Measurements from ENCODE around the gene TECTB. TPM values are rescaled to one million over a fixed set of nuclear protein-coding genes. Genes with fewer than 3 reads are reported as not detected.
A peak's percentile ranks its signal among the peaks of the same experiment; 100 is the strongest.

The TECTB gene
- total RNA-seq, 1 experiment from 2014 or later = 0.07 TPM

DNA sequence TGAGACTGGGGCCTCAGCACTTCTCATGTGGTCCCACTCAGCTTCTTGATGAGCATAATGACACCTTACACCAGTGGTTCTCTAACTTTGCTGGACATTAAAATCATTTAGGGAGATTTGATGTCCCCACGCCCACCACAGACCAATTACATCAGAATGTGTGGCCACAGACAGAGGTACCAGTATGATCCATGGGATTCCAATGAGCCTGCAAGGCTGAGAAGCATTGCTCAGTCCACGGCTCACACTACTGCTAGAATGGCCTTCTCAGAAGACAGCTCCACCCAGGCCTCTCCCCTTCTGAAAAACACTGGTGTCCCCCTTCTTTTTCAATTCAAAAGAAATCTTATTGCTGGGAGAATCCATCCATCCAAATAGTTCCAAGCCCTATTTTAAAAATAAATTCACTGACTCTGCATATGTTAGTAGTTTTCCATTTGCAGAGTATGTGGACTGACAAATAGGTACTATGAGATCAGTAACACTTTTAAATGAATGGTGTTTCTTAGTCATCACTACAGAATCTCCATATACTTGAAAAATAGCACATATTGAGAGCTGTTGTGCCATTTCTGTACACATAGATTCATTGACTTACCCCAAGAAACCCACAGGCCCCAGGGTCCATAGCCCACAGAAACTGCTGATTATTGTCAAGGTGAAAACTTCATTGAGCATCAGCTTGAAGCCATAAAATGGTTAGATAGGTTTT lies 34.5 kb upstream of the TECTB start:
- Histone ChIP-seq H3K4me2 (ENCODE audit: low read length) (no peak overlapping the region), H3K79me2 (ENCODE audit: insufficient read depth, low read length) (no peaks in the 10 kb centered on the region), H3K36me3 (ENCODE audit: control insufficient read depth in 1 of 2, insufficient read depth in 2 of 2, low read length in 2 of 2) (no peaks in the 10 kb centered on the region), H3K27me3 (ENCODE audit: insufficient read depth, low read length) (no peaks in the 10 kb centered on the region), H3K9ac (ENCODE audit: low read length) (no peak overlapping the region), H3K4me3 (replicated peaks in 1 of 2; ENCODE audit: low read depth in 1 of 2, low read length in 2 of 2) (no peak overlapping the region), H3K27ac (ENCODE audit: low read depth, low read length) (no peak overlapping the region), H3K4me1 (ENCODE audit: control insufficient read depth in 1 of 2, insufficient read depth in 2 of 2, low read length in 2 of 2) (peaks cover 0 to 4% of the 10 kb centered on the region in 2 experiments; a peak in 1 of 4 replicates), H2AFZ (ENCODE audit: low read depth, low read length, poor library complexity, severe bottlenecking) (no peak overlapping the region), H3K9me3 (ENCODE audit: control insufficient read depth in 1 of 2, insufficient read depth in 1 of 2, low read depth in 1 of 2, low read length in 2 of 2) (peaks cover 0 to 5% of the 10 kb centered on the region in 2 experiments; a peak in 1 of 4 replicates), H3K9me2 (ENCODE audit: insufficient read depth) (no peaks in the 10 kb centered on the region), H4K20me1 (ENCODE audit: insufficient read depth) (no peaks in the 10 kb centered on the region)
- BruUV-seq (replicated peaks) = no TSS peak
- ChIA-PET RAD21 (ENCODE audit: low non-redundant PET in 1 of 2, low total read pairs in 2 of 2, uncharacterized antibody in 2 of 2, unreplicated experiment in 2 of 2) (no interaction called here), POLR2A (no interaction called here), CTCF (no interaction called here)
- TF ChIP-seq POLR2AphosphoS5 (IDR thresholded peaks at IDR 0.05; ENCODE audit: low read depth, low read length) (no peak), EZH2phosphoT487 (IDR thresholded peaks at IDR 0.05; ENCODE audit: borderline replicate concordance) (no peak), YY1 (IDR thresholded peaks at IDR 0.05; ENCODE audit: extremely low read depth, insufficient replicate concordance, low read depth, low read length) (no peak), ELF1 (IDR thresholded peaks at IDR 0.05; ENCODE audit: borderline replicate concordance, low read depth) (no peak), JUND (IDR thresholded peaks at IDR 0.05) (no peak)
- DNase-seq (ENCODE audit: low read depth, low spot score) (no peak), ATAC-seq (no peak)
- intact Hi-C loops (cut with micrococcal nuclease) = no loop called here

DNA sequence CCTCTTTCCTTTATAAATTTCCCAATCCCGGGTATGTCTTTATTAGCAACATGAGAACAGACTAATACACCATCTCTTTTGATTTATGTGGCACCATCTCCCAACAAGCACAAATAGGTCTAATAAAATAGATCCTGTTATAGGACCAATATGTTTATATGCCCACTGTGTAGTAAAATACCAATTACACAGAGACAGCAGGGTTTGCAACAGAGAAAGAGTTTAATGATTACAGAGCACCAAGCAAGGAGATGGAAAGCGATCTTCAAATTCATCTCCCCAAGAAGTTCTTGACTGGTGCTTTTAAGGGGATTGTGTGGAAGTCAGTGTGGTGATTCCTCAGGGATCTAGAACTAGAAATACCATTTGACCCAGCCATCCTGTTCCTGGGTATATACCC lies 33.5 kb upstream of the TECTB start:
- Histone ChIP-seq H3K4me1 (ENCODE audit: control insufficient read depth in 1 of 2, insufficient read depth in 2 of 2, low read length in 2 of 2) (peaks cover 0 to 4% of the 10 kb centered on the region in 2 experiments; a peak in 1 of 4 replicates), H3K4me2 (ENCODE audit: low read length) (no peak overlapping the region), H3K79me2 (ENCODE audit: insufficient read depth, low read length) (no peaks in the 10 kb centered on the region), H2AFZ (ENCODE audit: low read depth, low read length, poor library complexity, severe bottlenecking) (no peak overlapping the region), H3K9me2 (ENCODE audit: insufficient read depth) (no peaks in the 10 kb centered on the region), H3K9me3 (ENCODE audit: control insufficient read depth in 1 of 2, insufficient read depth in 1 of 2, low read depth in 1 of 2, low read length in 2 of 2) (peaks cover 0 to 5% of the 10 kb centered on the region in 2 experiments; a peak in 1 of 4 replicates), H3K9ac (ENCODE audit: low read length) (no peak overlapping the region), H4K20me1 (ENCODE audit: insufficient read depth) (no peaks in the 10 kb centered on the region), H3K27me3 (ENCODE audit: insufficient read depth, low read length) (no peaks in the 10 kb centered on the region), H3K36me3 (ENCODE audit: control insufficient read depth in 1 of 2, insufficient read depth in 2 of 2, low read length in 2 of 2) (no peaks in the 10 kb centered on the region), H3K27ac (ENCODE audit: low read depth, low read length) (no peak overlapping the region), H3K4me3 (replicated peaks in 1 of 2; ENCODE audit: low read depth in 1 of 2, low read length in 2 of 2) (no peak overlapping the region)
- no peak for ATAC-seq
- intact Hi-C loops (cut with micrococcal nuclease) = no loop called here
- BruUV-seq (replicated peaks) = no TSS peak
- no peak for DNase-seq (ENCODE audit: low read depth, low spot score)
- ChIA-PET POLR2A (no interaction called here), CTCF (no interaction called here), RAD21 (ENCODE audit: low non-redundant PET in 1 of 2, low total read pairs in 2 of 2, uncharacterized antibody in 2 of 2, unreplicated experiment in 2 of 2) (no interaction called here)
- TF ChIP-seq ZNF274 (IDR thresholded peaks at IDR 0.05; ENCODE audit: low read depth, low read length) (no peak), CBX3 (IDR thresholded peaks at IDR 0.05; ENCODE audit: low read depth) (peak; percentile 92)

Measured in HCT116 (cell line).